Fibroblast of gingiva (primary cell): ENCODE data around the gene EPB41L1.

Experiments used
- DNase-seq: peaks from one replicate; pipeline ENCODE4 v3.0.0-alpha.2; 2011; ENCODE audit warnings: low read depth

The EPB41L1 gene

GRCh38 chr20:36193977-36194712 lies 39.6 kb downstream of the EPB41L1 start:
- no peak for DNase-seq

GRCh38 chr20:36196676-36197075 lies 42.1 kb downstream of the EPB41L1 start:
- DNase-seq: no peak

GRCh38 chr20:36197271-36197670 lies 42.7 kb downstream of the EPB41L1 start:
- no peak for DNase-seq

- DNase-seq: peak; percentile 60
These were observed 45.1 kb downstream of the EPB41L1 start for GRCh38 chr20:36199345-36200257.

- no peak for DNase-seq
These were observed 45.9 kb downstream of the EPB41L1 start for GRCh38 chr20:36200451-36200850.

GRCh38 chr20:36201198-36201597 lies 46.7 kb downstream of the EPB41L1 start:
- no peak for DNase-seq

- DNase-seq: peak; percentile 18
These were observed 48.4 kb downstream of the EPB41L1 start for GRCh38 chr20:36202891-36203338.

- no peak for DNase-seq
These were observed 49.3 kb downstream of the EPB41L1 start for GRCh38 chr20:36203861-36204260.

- peak; percentile 73 for DNase-seq
These were observed 50.5 kb downstream of the EPB41L1 start for GRCh38 chr20:36205026-36205425.

GRCh38 chr20:36206068-36206467 lies 51.5 kb downstream of the EPB41L1 start:
- no peak for DNase-seq

- no peak for DNase-seq
These were observed 52.1 kb downstream of the EPB41L1 start for GRCh38 chr20:36206641-36207040.

- DNase-seq: no peak
These were observed 53.1 kb downstream of the EPB41L1 start for GRCh38 chr20:36207602-36208001.

GRCh38 chr20:36208257-36208656 lies 53.7 kb downstream of the EPB41L1 start:
- DNase-seq: no peak

GRCh38 chr20:36210436-36211021 lies 56.0 kb downstream of the EPB41L1 start:
- no peak for DNase-seq

GRCh38 chr20:36213362-36213761 lies 58.8 kb downstream of the EPB41L1 start:
- DNase-seq: no peak

- peak; percentile 29 for DNase-seq
These were observed 60.2 kb downstream of the EPB41L1 start for GRCh38 chr20:36214684-36215256.

GRCh38 chr20:36215778-36216177 lies 61.2 kb downstream of the EPB41L1 start:
- no peak for DNase-seq

GRCh38 chr20:36216314-36217025 lies 61.9 kb downstream of the EPB41L1 start:
- no peak for DNase-seq

- no peak for DNase-seq
These were observed 62.7 kb downstream of the EPB41L1 start for GRCh38 chr20:36217226-36217625.

- no peak for DNase-seq
These were observed 64.0 kb downstream of the EPB41L1 start for GRCh38 chr20:36218380-36219064.

- DNase-seq: no peak
These were observed 65.2 kb downstream of the EPB41L1 start for GRCh38 chr20:36219671-36220220.
